AG04449 (cell line): Measurements from ENCODE around the gene SH3PXD2A.
"Not testable (repeated sequence)": the region's sequence is repeated elsewhere in the genome, so short reads cannot be mapped to it uniquely, and the experiment has no call there.

Experiments used
- CTCF ChIA-PET: fragments of 350-600 bp; formaldehyde crosslinking; extraction: SDS; loops from one replicate; lab custom pipeline; 2021; ENCODE audit warnings: antibody characterized with exemption; lab: Yijun Ruan, JAX
- POLR2A ChIA-PET: fragments of 400-600, 350-600 bp; formaldehyde crosslinking; extraction: SDS; loops from one replicate; lab custom pipeline; 2020; ENCODE audit warnings: antibody characterized with exemption, inconsistent platforms; lab: Yijun Ruan, JAX
- DNase-seq: peaks from one replicate; pipeline ENCODE4 v3.0.0-alpha.2; 2010; ENCODE audit warnings: low read depth, low spot score
- H3K4me3 ChIP-seq: 2 replicates; pipeline ENCODE4 v1.5.1; 2011; ENCODE audit warnings: low read depth, mild to moderate bottlenecking, control low read depth, low read length
- TF ChIP-seq, protein P1 (sequence below): IDR thresholded peaks from one replicate; pipeline ENCODE4 v1.5.1; 2011; ENCODE audit warnings: mild to moderate bottlenecking, moderate library complexity, low read length, control low read depth, inconsistent platforms; ENCODE audit not compliant: insufficient read depth; ENCODE audit errors: missing control alignments

The SH3PXD2A gene

DNA sequence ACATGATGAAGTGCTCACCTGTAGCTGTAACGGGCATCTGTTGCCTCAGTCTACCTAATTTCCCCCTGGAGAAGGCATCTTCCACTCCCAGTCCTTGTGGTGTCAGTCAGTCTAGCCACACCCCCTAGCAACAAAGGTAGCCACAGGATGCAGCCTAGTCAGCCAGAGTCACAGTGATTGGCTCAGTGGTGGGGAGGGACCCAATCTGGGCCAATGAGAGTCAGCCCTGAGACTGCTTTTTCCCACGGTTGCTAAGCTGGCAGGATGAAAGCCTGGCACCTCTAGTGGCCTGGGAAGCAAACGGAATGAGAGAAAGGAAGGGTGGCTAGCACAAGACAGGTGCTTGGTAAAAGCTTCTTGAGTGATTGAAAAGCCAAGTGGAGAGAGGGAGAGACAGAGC lies 118.6 kb downstream of the SH3PXD2A start:
- ChIA-PET CTCF (interaction anchor here (0.5 to 2.0 kb wide), 8 partner anchors 18 to 151 kb away, joined by 3 to 7 read pairs (median 4); no protein-coding TSS in a partner anchor), POLR2A (no interaction called here)
- no peak for DNase-seq
- TF ChIP-seq, protein P1, sequence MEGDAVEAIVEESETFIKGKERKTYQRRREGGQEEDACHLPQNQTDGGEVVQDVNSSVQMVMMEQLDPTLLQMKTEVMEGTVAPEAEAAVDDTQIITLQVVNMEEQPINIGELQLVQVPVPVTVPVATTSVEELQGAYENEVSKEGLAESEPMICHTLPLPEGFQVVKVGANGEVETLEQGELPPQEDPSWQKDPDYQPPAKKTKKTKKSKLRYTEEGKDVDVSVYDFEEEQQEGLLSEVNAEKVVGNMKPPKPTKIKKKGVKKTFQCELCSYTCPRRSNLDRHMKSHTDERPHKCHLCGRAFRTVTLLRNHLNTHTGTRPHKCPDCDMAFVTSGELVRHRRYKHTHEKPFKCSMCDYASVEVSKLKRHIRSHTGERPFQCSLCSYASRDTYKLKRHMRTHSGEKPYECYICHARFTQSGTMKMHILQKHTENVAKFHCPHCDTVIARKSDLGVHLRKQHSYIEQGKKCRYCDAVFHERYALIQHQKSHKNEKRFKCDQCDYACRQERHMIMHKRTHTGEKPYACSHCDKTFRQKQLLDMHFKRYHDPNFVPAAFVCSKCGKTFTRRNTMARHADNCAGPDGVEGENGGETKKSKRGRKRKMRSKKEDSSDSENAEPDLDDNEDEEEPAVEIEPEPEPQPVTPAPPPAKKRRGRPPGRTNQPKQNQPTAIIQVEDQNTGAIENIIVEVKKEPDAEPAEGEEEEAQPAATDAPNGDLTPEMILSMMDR: no peak
- no peak overlapping the region for H3K4me3 ChIP-seq

DNA sequence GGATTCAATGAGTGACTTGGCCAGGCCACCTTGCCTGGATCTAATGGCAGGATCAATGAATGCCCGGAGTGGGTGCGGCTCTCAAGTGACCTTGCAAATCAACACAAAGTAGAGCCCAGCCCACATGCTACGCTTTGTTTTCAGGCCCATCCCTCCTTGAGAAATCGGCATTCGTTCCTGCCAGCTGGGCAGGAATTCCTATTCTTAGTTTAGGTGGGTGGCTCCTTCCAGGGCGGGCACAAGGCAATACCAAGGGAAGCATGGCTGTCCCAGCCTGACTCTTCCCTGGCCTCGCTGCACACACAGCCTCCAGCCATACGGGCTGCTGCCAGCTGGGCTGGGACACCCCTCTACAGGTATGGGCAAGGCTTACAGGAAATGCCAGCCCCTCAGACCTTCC lies 119.3 kb downstream of the SH3PXD2A start:
- ChIA-PET CTCF (interaction anchor here (1.0 to 2.0 kb wide), 5 partner anchors 22 to 152 kb away, joined by 3 to 6 read pairs (median 5); no protein-coding TSS in a partner anchor), POLR2A (no interaction called here)
- no peak for DNase-seq
- TF ChIP-seq, protein P1: no peak
- H3K4me3 ChIP-seq: no peak overlapping the region

DNA sequence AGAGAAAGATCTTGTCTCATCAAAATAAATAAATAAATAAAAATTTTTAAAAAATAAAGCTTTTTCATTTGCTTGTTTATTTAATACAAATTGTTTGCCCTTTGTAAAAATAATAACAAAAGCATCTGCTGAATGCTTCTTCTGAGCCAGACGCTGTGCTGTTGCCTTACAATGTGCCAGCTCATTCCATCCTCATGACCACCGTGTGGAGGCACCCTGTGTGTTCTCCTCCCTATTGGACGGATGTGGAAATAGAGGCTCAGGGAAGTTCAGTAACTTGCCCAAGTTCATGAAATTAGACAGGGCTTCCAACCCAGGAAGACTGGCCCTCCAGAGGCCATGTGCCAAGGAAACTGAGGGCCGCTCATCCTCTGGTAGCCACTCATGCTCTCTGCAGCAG lies 120.6 kb downstream of the SH3PXD2A start:
- POLR2A ChIA-PET: no interaction called here
- CTCF ChIA-PET: interaction anchor here (1.1 to 3.4 kb wide), 6 partner anchors 8 to 153 kb away, joined by 3 to 14 read pairs (median 4); no protein-coding TSS in a partner anchor
- H3K4me3 ChIP-seq: no peak overlapping the region
- DNase-seq: no peak
- TF ChIP-seq, protein P1: no peak

GRCh38 chr10:103733045-103733419 lies 122.3 kb downstream of the SH3PXD2A start:
- ChIA-PET POLR2A (interaction anchor here (0.5 to 0.6 kb wide), 2 partner anchors 8 to 49 kb away, joined by 3 to 4 read pairs; no protein-coding TSS in a partner anchor), CTCF (interaction anchor here (1.0 to 3.4 kb wide), 6 partner anchors 20 to 152 kb away, joined by 3 to 14 read pairs (median 4); partner anchors contain the start of gene SH3PXD2A)
- no peak overlapping the region for H3K4me3 ChIP-seq
- TF ChIP-seq, protein P1: no peak
- no peak for DNase-seq

- TF ChIP-seq, protein P1: no peak
- ChIA-PET CTCF (interaction anchor here (1.4 to 3.4 kb wide), 4 partner anchors 19 to 153 kb away, joined by 3 to 14 read pairs (median 10); partner anchors contain the start of gene SH3PXD2A), POLR2A (no interaction called here)
- H3K4me3 ChIP-seq: no peak overlapping the region
- DNase-seq: no peak
Measured at GRCh38 chr10:103732339-103733044, 122.9 kb downstream of the SH3PXD2A start.

GRCh38 chr10:103731609-103732270 lies 123.6 kb downstream of the SH3PXD2A start:
- ChIA-PET CTCF (interaction anchor here (1.3 to 1.6 kb wide), 2 partner anchors 21 to 130 kb away, joined by 3 to 5 read pairs; no protein-coding TSS in a partner anchor), POLR2A (no interaction called here)
- H3K4me3 ChIP-seq: no peak overlapping the region
- DNase-seq: no peak
- TF ChIP-seq, protein P1: no peak

DNA sequence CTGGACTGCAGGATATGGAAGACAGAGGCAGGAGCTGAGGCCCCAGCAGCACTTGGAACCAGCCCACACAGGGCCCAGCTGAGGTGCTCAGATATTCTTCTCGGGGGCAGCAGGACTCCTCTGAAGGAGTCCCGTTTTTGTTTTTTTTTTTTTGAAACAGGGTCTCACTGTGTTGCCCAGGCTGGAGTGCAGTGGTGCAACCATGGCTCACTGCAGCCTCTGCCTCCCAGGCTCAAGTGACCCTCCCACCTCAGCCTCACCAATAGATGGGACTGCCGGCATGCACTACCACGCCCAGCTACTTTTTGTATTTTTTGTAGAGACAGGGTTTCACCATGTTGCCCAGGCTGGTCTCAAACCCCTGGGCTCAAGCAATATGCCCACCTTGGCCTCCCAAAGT lies 124.3 kb downstream of the SH3PXD2A start:
- CTCF ChIA-PET: interaction anchor here (1.0 to 1.3 kb wide), 4 partner anchors 13 to 125 kb away, joined by 3 to 4 read pairs (median 3); no protein-coding TSS in a partner anchor
- POLR2A ChIA-PET, H3K4me3 ChIP-seq: not testable (repeated sequence)

More for the DNA sequence above, 124.3 kb downstream of the SH3PXD2A start:
- not testable (repeated sequence) for DNase-seq
